ENCODE data around the gene PABPN1. TPM values are rescaled to one million over a fixed set of nuclear protein-coding genes. Genes with fewer than 3 reads are reported as not detected.

Gene PABPN1
- total and polyA plus RNA-seq, 2 of the 13 experiments (the other 11 are each of a cell fraction or from before 2014, with no cell fraction given) = 233 to 524 TPM

DNA sequence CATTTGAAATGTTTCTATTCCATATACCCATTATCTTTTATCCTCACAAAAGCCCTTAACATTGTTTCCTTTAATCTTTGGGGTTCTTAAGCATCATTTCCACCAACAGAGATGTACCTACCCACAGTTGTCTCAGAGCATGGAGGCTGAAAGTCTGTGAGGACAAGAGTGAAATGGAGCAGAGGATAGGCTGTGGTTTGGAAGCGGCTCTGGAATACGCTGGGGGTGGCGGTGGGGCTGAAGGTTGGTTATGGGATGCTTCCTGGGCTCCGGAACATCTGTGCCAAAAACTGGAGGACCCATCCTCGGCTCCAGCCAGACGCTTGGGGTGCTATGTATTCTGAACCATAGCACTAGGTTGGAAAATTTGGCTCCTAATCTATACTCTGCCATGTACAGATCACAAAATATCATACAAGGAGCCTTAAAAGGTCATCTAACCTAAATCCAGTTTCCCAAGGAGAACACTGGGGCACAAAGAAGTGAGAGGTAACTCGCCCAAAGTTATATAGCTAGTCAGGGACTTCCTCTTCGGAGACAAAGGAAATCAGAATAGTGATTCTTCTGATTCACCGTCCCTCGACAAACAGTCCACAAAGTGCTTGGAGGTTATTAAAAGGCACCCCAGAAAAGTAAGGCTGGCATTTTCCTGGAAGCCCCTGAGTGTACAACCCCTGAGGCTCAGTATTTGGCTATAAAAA is 21.1 kb upstream of the PABPN1 start (continued):
- no peak for TF ChIP-seq EZH2 (conservative IDR thresholded peaks at IDR 0.05; ENCODE audit: low read depth, low read length)
- TF ChIP-seq SP2 (CRISPR knock-in tag; IDR thresholded peaks at IDR 0.05) = no peak
- no peak for TF ChIP-seq ZNF230 (CRISPR knock-in tag; IDR thresholded peaks at IDR 0.05)
- TF ChIP-seq ZBTB39 (CRISPR knock-in tag; IDR thresholded peaks at IDR 0.05) = no peak
- no peak for TF ChIP-seq ZNF772 (CRISPR knock-in tag; IDR thresholded peaks at IDR 0.05)
- no peak for TF ChIP-seq KDM6A (CRISPR knock-in tag; IDR thresholded peaks at IDR 0.05; ENCODE audit: low read depth)
- no peak for TF ChIP-seq ZNF224 (CRISPR knock-in tag; IDR thresholded peaks at IDR 0.05)
- TF ChIP-seq, protein P1, sequence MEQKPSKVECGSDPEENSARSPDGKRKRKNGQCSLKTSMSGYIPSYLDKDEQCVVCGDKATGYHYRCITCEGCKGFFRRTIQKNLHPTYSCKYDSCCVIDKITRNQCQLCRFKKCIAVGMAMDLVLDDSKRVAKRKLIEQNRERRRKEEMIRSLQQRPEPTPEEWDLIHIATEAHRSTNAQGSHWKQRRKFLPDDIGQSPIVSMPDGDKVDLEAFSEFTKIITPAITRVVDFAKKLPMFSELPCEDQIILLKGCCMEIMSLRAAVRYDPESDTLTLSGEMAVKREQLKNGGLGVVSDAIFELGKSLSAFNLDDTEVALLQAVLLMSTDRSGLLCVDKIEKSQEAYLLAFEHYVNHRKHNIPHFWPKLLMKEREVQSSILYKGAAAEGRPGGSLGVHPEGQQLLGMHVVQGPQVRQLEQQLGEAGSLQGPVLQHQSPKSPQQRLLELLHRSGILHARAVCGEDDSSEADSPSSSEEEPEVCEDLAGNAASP (CRISPR knock-in tag; IDR thresholded peaks at IDR 0.05; ENCODE audit: borderline replicate concordance) = no peak
- TF ChIP-seq GLI4 (CRISPR knock-in tag; IDR thresholded peaks at IDR 0.05; ENCODE audit: borderline replicate concordance) = no peak
- TF ChIP-seq, protein P2, sequence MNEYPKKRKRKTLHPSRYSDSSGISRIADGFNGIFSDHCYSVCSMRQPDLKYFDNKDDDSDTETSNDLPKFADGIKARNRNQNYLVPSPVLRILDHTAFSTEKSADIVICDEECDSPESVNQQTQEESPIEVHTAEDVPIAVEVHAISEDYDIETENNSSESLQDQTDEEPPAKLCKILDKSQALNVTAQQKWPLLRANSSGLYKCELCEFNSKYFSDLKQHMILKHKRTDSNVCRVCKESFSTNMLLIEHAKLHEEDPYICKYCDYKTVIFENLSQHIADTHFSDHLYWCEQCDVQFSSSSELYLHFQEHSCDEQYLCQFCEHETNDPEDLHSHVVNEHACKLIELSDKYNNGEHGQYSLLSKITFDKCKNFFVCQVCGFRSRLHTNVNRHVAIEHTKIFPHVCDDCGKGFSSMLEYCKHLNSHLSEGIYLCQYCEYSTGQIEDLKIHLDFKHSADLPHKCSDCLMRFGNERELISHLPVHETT (CRISPR knock-in tag; conservative IDR thresholded peaks at IDR 0.05) = no peak
- no peak for TF ChIP-seq ARNTL (CRISPR knock-in tag; IDR thresholded peaks at IDR 0.05)
- TF ChIP-seq, protein P3, sequence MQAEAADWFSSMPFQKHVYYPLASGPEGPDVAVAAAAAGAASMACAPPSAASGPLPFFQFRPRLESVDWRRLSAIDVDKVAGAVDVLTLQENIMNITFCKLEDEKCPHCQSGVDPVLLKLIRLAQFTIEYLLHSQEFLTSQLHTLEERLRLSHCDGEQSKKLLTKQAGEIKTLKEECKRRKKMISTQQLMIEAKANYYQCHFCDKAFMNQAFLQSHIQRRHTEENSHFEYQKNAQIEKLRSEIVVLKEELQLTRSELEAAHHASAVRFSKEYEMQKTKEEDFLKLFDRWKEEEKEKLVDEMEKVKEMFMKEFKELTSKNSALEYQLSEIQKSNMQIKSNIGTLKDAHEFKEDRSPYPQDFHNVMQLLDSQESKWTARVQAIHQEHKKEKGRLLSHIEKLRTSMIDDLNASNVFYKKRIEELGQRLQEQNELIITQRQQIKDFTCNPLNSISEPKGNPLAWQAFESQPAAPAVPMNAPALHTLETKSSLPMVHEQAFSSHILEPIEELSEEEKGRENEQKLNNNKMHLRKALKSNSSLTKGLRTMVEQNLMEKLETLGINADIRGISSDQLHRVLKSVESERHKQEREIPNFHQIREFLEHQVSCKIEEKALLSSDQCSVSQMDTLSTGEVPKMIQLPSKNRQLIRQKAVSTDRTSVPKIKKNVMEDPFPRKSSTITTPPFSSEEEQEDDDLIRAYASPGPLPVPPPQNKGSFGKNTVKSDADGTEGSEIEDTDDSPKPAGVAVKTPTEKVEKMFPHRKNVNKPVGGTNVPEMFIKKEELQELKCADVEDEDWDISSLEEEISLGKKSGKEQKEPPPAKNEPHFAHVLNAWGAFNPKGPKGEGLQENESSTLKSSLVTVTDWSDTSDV (CRISPR knock-in tag; IDR thresholded peaks at IDR 0.05) = no peak
- no peak for TF ChIP-seq XRCC5 (optimal IDR thresholded peaks at IDR 0.05; ENCODE audit: low read length)
- TF ChIP-seq ZNF317 (CRISPR knock-in tag; IDR thresholded peaks at IDR 0.05) = no peak
- no peak for TF ChIP-seq PATZ1 (CRISPR knock-in tag; IDR thresholded peaks at IDR 0.05)
- no peak for TF ChIP-seq ZNF546 (CRISPR knock-in tag; conservative IDR thresholded peaks at IDR 0.05)
- no peak for TF ChIP-seq EEA1 (CRISPR knock-in tag; IDR thresholded peaks at IDR 0.05; ENCODE audit: borderline replicate concordance)
- TF ChIP-seq ZNF552 (CRISPR knock-in tag; IDR thresholded peaks at IDR 0.05; ENCODE audit: borderline replicate concordance) = no peak
- TF ChIP-seq HOXA7 (CRISPR knock-in tag; IDR thresholded peaks at IDR 0.05) = no peak
